ENCODE results near the gene UBL7.

The UBL7 gene

DNA sequence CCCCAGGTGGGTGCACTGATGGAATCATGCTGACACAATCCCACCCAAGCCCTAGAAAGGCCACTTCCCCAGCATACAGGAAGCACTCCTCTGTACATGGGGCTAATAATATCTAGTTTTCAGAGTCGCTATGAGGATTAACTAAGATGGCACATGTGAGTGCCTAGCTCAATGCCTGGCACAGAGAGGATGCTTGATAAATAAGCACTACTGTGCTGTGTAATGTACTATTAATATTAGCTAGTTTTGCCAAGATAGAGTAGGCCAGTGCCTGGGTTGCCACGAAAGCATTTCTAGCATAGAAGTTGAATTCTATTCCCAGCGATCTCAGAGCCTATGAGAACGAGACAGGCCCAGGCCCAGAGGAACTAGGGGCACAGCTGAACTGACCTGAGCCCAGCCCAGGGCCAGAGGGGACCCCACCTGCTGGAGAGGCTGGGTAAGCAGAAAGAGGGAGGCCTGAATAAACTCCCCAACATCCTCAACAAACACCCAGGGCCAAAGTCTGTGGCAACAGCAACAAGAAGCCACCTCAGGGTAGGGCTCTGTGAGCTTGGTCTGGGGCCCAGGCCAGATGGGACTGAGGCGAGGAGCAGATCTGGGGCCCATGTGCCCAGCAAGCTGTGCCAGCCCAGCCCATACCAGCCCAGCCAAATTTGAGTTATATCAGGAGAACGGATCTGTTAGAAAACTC lies 19.6 kb downstream of the UBL7 start:
- DNase-seq (ENCODE audit: low read depth in 1 of 2, low spot score in 1 of 2) = no peak

DNA sequence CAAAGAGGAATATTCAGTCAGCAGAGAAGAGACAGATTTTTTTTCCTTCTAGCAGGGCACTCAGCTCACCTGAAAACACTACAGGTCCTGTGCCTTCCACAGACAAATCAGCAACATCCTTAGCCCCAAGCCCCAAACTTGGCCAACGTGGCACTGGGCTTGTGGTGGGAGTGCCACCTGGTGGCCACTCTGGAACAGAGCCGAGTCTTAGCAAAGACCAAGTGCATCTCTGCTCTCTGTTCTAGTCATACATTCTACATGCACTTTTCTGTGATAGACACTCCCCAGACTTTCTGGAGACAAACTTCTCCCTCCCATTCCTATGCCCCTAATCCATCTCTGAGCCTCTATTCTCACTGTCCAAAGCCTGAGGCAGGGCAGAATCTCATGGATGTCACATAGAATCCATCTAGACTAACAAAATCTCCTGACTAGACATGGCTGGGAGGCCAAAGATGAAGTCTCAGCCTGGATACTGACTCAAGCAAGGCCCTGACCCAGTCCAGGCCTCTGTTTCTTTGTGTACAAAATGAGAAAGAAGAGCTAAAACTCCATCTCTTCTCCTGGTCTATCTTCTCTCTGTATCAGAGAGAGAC lies 22.1 kb downstream of the UBL7 start:
- DNase-seq (ENCODE audit: low read depth in 1 of 2, low spot score in 1 of 2) = peak; percentile 53 to 70

GRCh38 chr15:74438206-74438605 lies 22.8 kb downstream of the UBL7 start:
- DNase-seq (ENCODE audit: low read depth in 1 of 2, low spot score in 1 of 2) = no peak

DNA sequence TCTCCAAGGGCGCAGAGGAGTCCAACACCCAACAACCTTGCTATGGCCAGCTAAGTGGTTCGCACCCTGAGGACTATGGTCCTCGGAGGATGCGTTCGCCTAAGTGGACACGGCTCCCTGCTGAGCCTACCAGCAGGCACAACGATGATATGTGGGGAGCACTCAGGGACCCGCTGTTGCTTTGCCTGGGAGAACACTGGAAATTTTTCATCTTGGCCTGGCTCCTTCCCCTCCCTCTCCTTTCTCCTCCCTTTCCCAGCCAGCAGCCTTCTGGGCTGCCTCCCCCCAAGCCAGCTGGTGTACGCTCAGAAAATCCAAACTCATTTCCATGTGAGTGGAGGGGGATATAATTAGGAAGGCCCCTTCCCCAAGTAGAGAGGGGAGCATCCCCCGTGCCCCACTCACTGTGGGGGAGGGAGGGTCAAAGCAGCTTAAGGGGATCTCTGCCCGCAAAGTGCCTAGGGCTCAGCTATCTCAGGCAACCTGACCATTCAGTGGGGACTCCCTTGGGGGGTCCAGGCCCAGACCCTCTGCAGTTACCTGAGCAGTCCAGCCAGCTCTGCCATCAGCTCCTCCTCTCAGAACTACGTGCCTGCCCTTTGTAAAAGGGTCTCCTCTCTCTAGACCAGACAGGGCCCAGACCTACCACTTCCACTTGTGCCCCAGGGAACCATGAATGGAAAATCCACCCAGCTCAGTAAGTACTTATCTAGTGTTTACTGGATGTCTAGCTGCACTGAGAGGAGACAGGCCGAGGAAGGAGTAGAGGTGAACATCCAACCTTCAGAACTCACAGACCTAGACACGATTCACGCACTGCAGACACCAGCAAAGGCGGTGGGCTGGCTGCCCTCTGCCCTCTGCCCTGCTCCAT lies 26.5 kb downstream of the UBL7 start:
- DNase-seq (ENCODE audit: low read depth in 1 of 2, low spot score in 1 of 2) = no peak

- peak; percentile 47 to 71 for DNase-seq (ENCODE audit: low read depth in 1 of 2, low spot score in 1 of 2)
Measured at GRCh38 chr15:74433592-74434262, 27.2 kb downstream of the UBL7 start, which contains the start of gene SEMA7A. TSS of gene SEMA7A (minus strand) at chr15:74433958. CDS start at chr15:74433918, 40 bp downstream.

DNA sequence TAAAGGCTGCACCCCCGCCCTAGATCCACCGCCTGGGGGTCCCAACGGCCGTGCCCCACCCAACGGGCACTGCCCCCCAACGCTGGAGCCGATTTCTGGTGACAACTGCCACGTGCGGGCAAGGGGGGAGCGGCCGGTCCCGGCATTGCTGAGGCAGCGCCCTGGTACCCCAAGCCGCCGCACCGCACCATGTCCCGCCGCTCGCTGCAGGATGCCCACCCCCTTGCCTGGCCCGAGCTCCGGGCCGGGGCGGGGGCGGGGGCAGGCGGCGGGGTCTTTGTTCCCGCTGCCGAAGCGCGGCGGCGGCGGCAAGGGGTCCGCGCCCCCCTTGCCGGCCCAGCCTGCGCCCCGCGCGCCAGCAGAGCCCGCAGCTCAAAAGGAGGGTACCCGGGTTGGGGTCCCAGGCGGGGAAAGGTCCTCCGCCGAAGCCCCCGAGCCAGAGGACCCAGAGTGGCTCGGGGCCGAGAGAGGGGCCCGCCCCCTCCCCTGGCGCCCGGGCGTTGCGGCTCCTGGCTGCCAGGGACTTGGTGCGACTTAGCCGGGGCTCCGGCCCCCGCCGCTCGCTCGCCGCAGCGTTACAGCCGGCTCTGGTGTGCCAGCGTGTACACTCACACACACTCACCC lies 27.9 kb downstream of the UBL7 start:
- no peak for DNase-seq (ENCODE audit: low read depth in 1 of 2, low spot score in 1 of 2)

DNA sequence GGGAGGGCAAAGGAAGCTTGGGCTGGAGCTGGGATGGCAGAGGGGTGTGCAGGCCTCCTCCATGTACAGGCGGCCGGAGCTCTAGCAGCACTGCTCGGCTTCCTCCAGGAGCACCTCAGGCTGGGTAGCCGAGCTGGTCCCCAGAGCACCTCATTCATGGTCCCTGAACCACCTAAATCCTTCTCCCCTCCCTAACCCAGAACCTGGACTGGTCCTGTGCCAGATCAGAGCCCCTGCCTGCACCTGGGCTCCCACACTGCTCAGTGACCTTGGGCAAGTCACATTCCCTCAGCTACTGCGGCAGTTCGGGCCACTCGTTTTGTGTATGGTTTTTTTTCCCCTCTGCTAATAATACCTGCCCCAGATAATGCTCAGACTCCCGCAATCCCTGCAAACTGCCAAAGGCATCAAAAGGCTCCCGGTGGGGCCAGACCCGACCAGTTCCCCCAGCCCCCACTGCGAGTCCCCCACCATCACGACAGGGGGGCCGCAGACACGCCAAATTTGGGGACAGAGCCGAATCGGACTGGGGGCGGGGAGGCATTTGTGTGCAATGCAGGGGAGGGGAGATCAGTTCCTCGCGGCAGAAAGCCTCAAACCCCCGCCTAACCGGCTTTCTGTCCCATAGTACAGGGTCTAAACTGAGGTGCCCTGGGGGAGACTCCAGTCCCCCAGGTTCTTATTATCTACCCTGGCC lies 28.5 kb downstream of the UBL7 start:
- no peak for DNase-seq (ENCODE audit: low read depth in 1 of 2, low spot score in 1 of 2)

DNA sequence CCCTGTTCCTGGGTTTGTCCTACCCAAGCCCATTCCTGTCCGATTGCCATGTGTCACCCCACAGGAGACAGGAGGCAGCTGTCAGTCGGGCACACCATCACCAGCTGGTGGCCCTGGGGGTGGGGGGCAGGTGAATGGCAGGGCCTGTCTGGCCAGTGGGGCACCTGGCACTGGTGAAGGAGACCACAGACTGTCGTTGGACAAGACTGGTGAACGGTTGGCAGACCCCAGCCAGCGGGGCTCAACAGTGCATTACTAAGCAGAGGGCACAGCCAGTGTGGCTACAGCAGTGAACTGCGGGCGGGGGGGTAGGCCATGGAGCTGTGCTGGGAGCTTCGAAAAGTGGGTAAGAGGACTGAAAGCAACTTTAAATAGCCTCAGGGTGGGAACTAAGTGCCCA lies 29.3 kb downstream of the UBL7 start:
- no peak for DNase-seq (ENCODE audit: low read depth in 1 of 2, low spot score in 1 of 2)

DNA sequence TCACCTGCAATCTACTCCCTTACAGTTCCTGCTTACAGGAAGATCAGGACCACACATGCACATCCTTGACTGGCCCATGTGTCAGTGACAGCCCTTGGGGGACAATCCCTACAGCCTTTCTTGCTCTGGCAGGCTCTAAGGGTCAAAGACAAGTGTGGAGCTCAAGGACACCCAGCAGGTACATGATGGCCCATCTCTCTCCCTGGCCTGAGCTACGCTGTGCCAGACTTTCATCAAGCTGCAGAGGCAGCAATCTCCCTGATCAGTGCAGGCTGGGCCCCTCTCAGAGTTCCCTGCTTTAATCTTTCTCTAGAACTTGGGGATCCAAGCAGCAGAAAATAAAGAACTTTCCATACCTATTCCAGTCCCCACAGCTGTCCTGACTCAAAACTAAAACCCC lies 29.8 kb downstream of the UBL7 start:
- DNase-seq (ENCODE audit: low read depth in 1 of 2, low spot score in 1 of 2) = no peak

- no peak for DNase-seq (ENCODE audit: low read depth in 1 of 2, low spot score in 1 of 2)
Measured at GRCh38 chr15:74430510-74430951, 30.4 kb downstream of the UBL7 start.

- no peak for DNase-seq (ENCODE audit: low read depth in 1 of 2, low spot score in 1 of 2)
Measured at GRCh38 chr15:74429781-74430400, 31.1 kb downstream of the UBL7 start.

GRCh38 chr15:74428970-74429780 lies 31.8 kb downstream of the UBL7 start:
- DNase-seq (ENCODE audit: low read depth in 1 of 2, low spot score in 1 of 2) = no peak

GRCh38 chr15:74428442-74428787 lies 32.5 kb downstream of the UBL7 start:
- DNase-seq (ENCODE audit: low read depth in 1 of 2, low spot score in 1 of 2) = no peak

DNA sequence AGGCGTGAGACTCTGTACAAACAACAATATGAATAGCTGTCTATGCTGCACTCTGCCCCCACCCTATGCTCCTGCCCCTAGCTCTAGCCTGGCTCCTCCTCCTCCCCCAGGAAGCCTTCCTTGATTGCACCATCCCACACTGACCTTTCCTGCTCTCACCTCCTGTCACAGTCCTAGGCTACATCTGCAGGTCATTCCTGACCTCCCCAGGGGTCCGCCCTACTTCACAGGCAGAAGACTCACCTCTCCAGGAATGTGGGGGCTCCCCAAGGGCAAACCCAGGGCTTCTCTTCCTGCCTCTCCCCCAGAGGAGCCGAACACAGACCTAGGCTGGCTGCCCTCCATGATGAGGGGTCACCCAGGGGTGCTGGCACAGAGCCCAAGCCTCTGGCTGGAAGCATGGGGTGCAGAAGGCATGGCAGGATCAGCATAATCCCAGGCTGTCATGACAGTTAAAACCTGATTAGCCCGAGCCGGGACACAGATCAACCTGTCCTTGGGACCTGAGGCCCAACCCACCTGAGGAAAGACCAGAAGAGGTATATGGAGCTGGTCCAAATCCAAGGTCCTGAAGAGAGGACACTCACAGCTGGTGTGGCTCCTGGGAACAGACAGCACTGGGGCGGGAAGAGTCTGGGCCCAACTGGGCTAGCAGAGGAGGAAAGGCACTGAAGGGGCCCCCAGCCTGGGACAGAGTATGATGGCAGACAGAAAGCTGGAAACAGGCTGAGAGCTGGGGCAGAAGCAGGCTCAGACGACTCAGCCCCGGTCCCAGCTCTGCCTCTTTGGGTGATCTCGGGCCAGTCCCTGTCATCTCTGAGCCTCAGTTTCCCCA lies 33.1 kb downstream of the UBL7 start:
- DNase-seq (ENCODE audit: low read depth in 1 of 2, low spot score in 1 of 2) = no peak

- no peak for DNase-seq (ENCODE audit: low read depth in 1 of 2, low spot score in 1 of 2)
Measured at GRCh38 chr15:74426404-74427281, 34.3 kb downstream of the UBL7 start.

- no peak for DNase-seq (ENCODE audit: low read depth in 1 of 2, low spot score in 1 of 2)
Measured at GRCh38 chr15:74425630-74426029, 35.3 kb downstream of the UBL7 start.

DNA sequence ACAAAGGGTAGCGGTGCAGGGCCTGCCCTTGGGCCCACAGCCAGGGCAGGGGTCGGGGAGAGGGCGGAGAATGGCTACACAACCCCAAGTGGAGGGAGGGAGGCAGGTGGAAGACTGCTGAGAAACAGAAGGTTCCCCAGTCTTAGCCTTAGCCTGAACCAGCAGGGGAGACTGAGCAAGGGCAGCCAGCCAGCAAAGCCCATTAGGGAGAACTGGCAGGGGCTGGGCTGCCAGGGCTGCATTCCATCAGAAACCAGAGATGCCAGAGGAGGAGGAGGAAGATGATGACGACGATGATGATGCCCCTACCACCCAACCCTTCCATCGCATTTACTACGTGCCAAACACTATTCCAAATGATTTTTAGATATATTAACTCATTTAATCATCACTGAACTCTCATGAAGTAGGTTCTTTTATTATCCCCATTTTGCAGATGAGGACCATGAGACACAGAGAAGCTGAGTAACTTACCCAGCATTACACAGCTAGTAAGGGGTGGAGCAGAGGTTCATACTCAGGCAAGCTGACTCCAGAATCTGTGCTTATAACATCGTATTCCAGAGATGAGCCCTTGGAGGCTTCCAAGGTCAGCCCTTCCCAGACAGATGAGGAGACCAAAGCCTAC lies 35.9 kb downstream of the UBL7 start:
- DNase-seq (ENCODE audit: low read depth in 1 of 2, low spot score in 1 of 2) = no peak

All from stimulated activated CD4-positive, alpha-beta T cell treated with anti-CD3 and anti-CD28 coated beads, Interleukin-15, amount 100 ng/mL, for 1 hour (primary cell).